PC-3 (cell line): ENCODE measurements around the gene SH3RF3. TPM values are rescaled to one million over a fixed set of nuclear protein-coding genes. Genes with fewer than 3 reads are reported as not detected.

Experiments used
- ATAC-seq: fragments of 200-7000 bp; cut with Tn5 transposase; 2 replicates; pipeline ENCODE4 v1.9.1; 2020; ENCODE audit warnings: mild to moderate bottlenecking, moderate library complexity
- BruUV-seq: library from RNA; stranded (reverse); fragments of 400-500 nt; replicated peaks from 2 replicates; lab custom pipeline; 2021; lab: Mats Ljungman, UMichigan
- CTCF ChIA-PET: fragments of 300-600 bp; sonication (Branson Sonifier 250); formaldehyde crosslinking; loops from one replicate; lab custom pipeline; 2022; ENCODE audit warnings: antibody characterized with exemption; lab: Charles Lee
- POLR2A ChIA-PET: fragments of 300-600 bp; sonication (Branson Sonifier 250); formaldehyde crosslinking; loops from one replicate; lab custom pipeline; 2022; ENCODE audit warnings: antibody characterized with exemption; ENCODE audit not compliant: unreplicated experiment; lab: Charles Lee
- DNase-seq: peaks from one replicate; pipeline ENCODE4 v3.0.0-alpha.2; 2015
- H2AFZ ChIP-seq: fragments of 300-600 bp; sonication (generic); 2 replicates; pipeline ENCODE4 v1.6.0; 2016; ENCODE audit warnings: antibody characterized with exemption, low read length
- H3F3A ChIP-seq: fragments of 300-600 bp; sonication (generic); one replicate; pipeline ENCODE4 v1.6.0; 2017; ENCODE audit warnings: antibody characterized with exemption, low read length, control low read depth, mild to moderate bottlenecking; ENCODE audit not compliant: unreplicated experiment
- H3K27ac ChIP-seq: fragments of 300-600 bp; sonication (generic); 2 replicates; pipeline ENCODE4 v1.5.1; 2016; ENCODE audit warnings: mild to moderate bottlenecking, low read length
- H3K27me3 ChIP-seq: fragments of 300-600 bp; sonication (generic); 2 replicates; pipeline ENCODE4 v1.6.1; 2016; ENCODE audit warnings: low read length, mixed read lengths
- H3K36me3 ChIP-seq: fragments of 300-600 bp; sonication (generic); 2 replicates; pipeline ENCODE4 v1.6.1; 2016; ENCODE audit warnings: low read depth, mixed run types, low read length, mixed read lengths
- H3K4me1 ChIP-seq: fragments of 300-600 bp; sonication (generic); 2 replicates; pipeline ENCODE4 v1.5.1; 2016; ENCODE audit warnings: low read length; ENCODE audit not compliant: insufficient read depth
- H3K4me2 ChIP-seq: fragments of 300-600 bp; sonication (generic); 2 replicates; pipeline ENCODE4 v1.6.0; 2016; ENCODE audit warnings: low read length
- H3K4me3 ChIP-seq: fragments of 300-600 bp; sonication (generic); 2 replicates; pipeline ENCODE4 v1.5.1; 2016; ENCODE audit warnings: mild to moderate bottlenecking, low read length, mixed read lengths
- H3K79me2 ChIP-seq: fragments of 300-600 bp; sonication (generic); 2 replicates; pipeline ENCODE4 v1.6.1; 2017; ENCODE audit warnings: low read length, mixed read lengths
- H3K9ac ChIP-seq: fragments of 300-600 bp; sonication (generic); 2 replicates; pipeline ENCODE4 v1.6.0; 2016; ENCODE audit warnings: mild to moderate bottlenecking, low read length
- H3K9me2 ChIP-seq: fragments of 300-600 bp; sonication (generic); replicated peaks from 2 replicates; pipeline ENCODE4 v1.6.1; 2016; ENCODE audit warnings: mixed run types, low read length, mixed read lengths
- H3K9me3 ChIP-seq: fragments of 300-600 bp; sonication (generic); 2 replicates; pipeline ENCODE4 v1.6.1; 2016; ENCODE audit warnings: low read length, mixed read lengths
- H4K20me1 ChIP-seq: fragments of 300-600 bp; sonication (generic); 2 replicates; pipeline ENCODE4 v1.6.1; 2016; ENCODE audit warnings: low read length, mixed read lengths
- EZH2 ChIP-seq: fragments of 300-600 bp; sonication (generic); IDR thresholded peaks from one replicate; pipeline ENCODE4 v1.6.1; 2017; ENCODE audit warnings: antibody characterized with exemption, mild to moderate bottlenecking, low read length; ENCODE audit not compliant: unreplicated experiment
- EZH2phosphoT487 ChIP-seq: fragments of 300-600 bp; sonication (generic); IDR thresholded peaks from 2 replicates; pipeline ENCODE4 v1.6.1; 2018; ENCODE audit warnings: mild to moderate bottlenecking, antibody characterized with exemption, low read length, borderline replicate concordance
- intact Hi-C: fragments of 100-400 bp; cut with micrococcal nuclease; formaldehyde crosslinking; loops from 2 replicates; pipeline ENCODE4 v1.9.0; 2023
- total RNA-seq: library from RNA; depleted of rRNA; stranded (reverse); fragments of >200 nt; gene quantifications from 2 replicates; pipeline ENCODE4 v1.2.3, GENCODE V29; 2014
- TF ChIP-seq, protein P1 (sequence below): fragments of 300-600 bp; sonication (generic); conservative IDR thresholded peaks from 2 replicates; pipeline ENCODE4 v1.5.1; 2017; ENCODE audit warnings: antibody characterized with exemption, low read depth, mild to moderate bottlenecking, low read length

Gene SH3RF3
- total RNA-seq, 1 experiment from 2014 or later: 11.7 TPM

DNA sequence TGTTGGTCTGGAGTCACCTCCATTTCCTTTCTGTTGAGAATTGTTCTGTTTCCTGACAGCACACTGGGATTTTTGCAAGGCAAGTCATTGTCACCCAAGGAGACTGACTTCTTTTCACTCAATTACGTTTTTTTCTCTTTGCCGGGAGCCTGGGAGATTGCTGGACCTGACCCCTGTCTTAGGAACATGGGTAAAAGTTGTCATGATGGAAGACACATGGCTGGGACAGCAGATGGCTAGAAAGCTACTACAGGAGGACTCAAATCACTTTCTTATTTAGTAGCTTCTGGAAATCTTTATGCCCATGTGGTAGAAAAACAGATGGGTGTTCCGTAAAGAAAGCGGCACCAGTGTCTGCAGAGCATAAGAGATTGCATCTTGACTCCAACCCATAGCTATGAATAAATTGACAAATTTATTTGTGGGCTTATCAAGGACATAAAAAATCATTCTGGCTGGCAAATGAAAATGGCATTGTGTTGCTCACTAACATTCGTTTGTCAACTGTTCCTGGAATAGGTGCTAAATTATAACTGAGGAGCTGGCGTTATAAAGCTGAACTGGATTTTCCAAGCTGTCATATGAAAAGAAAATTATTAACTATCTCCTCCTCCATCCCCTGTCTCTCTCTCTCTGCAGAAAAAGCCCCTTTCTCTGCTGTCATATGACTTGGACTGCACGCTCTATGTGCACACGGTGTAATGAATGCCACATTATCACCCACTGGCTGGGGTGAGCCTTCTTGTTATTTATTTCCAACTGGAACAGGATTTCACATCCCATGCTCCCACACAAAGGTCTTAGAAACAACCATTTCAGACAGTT lies 159.8 kb downstream of the SH3RF3 start:
- H3K27ac ChIP-seq: no peak overlapping the region
- ATAC-seq (no peak), DNase-seq (no peak)
- no TSS peak for BruUV-seq
- H3K4me3 ChIP-seq: no peak overlapping the region
- H3K79me2 ChIP-seq: 0 out of 2 replicates have a peak, but pooled peaks cover 6% of the 10 kb centered on the region
- no peaks in the 10 kb centered on the region for H3K27me3 ChIP-seq
- H3K4me1 ChIP-seq: no peaks in the 10 kb centered on the region
- H2AFZ ChIP-seq: no peak overlapping the region
- H3K9me3 ChIP-seq: no peaks in the 10 kb centered on the region
- ChIA-PET POLR2A (no interaction called here), CTCF (no interaction called here)
- TF ChIP-seq EZH2phosphoT487: no peak
- TF ChIP-seq, protein P1, sequence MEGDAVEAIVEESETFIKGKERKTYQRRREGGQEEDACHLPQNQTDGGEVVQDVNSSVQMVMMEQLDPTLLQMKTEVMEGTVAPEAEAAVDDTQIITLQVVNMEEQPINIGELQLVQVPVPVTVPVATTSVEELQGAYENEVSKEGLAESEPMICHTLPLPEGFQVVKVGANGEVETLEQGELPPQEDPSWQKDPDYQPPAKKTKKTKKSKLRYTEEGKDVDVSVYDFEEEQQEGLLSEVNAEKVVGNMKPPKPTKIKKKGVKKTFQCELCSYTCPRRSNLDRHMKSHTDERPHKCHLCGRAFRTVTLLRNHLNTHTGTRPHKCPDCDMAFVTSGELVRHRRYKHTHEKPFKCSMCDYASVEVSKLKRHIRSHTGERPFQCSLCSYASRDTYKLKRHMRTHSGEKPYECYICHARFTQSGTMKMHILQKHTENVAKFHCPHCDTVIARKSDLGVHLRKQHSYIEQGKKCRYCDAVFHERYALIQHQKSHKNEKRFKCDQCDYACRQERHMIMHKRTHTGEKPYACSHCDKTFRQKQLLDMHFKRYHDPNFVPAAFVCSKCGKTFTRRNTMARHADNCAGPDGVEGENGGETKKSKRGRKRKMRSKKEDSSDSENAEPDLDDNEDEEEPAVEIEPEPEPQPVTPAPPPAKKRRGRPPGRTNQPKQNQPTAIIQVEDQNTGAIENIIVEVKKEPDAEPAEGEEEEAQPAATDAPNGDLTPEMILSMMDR: no peak
- TF ChIP-seq EZH2: no peak
- no peaks in the 10 kb centered on the region for H4K20me1 ChIP-seq
- H3K9ac ChIP-seq: no peak overlapping the region
- no peaks in the 10 kb centered on the region for H3F3A ChIP-seq
- no peak overlapping the region for H3K4me2 ChIP-seq
- intact Hi-C loops: no loop called here
- H3K9me2 ChIP-seq: no peaks in the 10 kb centered on the region
- no peaks in the 10 kb centered on the region for H3K36me3 ChIP-seq

DNA sequence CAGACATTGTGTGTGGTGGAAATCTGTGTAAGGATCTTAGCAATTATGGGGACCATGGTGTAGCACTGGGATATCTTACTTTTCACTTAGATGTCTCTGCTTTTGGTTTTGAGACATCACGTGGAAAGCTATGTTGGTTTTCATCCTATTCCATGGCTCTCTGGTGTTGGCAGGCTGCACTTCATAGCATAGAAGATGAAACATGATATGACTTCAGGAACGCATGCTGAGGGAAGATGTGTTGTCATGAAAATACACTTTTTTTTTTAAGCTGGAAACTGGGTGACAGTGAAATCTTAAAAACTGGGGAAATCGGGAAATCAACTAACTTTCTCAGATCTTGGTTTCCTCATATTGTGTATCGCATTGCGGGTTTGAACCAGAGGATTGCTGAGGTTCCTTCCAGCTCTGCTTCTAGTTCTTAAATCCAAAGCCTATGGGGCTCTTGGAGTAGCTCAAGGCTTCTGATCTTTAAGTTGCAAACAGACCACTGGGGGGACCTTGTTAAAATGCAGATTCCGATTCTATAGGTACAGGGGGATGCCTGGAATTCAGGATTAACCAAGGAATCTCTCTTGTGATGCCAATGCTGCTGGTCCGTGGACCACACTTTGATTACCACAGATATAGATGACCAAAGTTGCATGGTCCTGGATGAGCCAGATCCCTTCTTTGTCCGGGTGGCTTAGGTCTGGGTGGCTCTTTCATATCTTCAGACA lies 160.7 kb downstream of the SH3RF3 start:
- no peaks in the 10 kb centered on the region for H3K36me3 ChIP-seq
- no peaks in the 10 kb centered on the region for H3K27me3 ChIP-seq
- H3K4me2 ChIP-seq: no peak overlapping the region
- BruUV-seq: no TSS peak
- H3K9ac ChIP-seq: no peak overlapping the region
- ChIA-PET POLR2A (no interaction called here), CTCF (no interaction called here)
- no peaks in the 10 kb centered on the region for H4K20me1 ChIP-seq
- H3K79me2 ChIP-seq: 0 out of 2 replicates have a peak, but pooled peaks cover 6% of the 10 kb centered on the region
- TF ChIP-seq EZH2phosphoT487 (no peak), EZH2 (no peak)
- TF ChIP-seq, protein P1: no peak
- no peak overlapping the region for H3K4me3 ChIP-seq
- no peak for ATAC-seq
- no peaks in the 10 kb centered on the region for H3F3A ChIP-seq
- H3K9me2 ChIP-seq: no peaks in the 10 kb centered on the region
- H3K4me1 ChIP-seq: no peaks in the 10 kb centered on the region
- intact Hi-C loops: no loop called here
- DNase-seq: no peak
- no peak overlapping the region for H3K27ac ChIP-seq
- no peaks in the 10 kb centered on the region for H3K9me3 ChIP-seq
- no peak overlapping the region for H2AFZ ChIP-seq
